Sigmoid colon (tissue), 7 donors: ENCODE data around the gene PAM16. TPM values are rescaled to one million over a fixed set of nuclear protein-coding genes. Genes with fewer than 3 reads are reported as not detected.

ENCODE experiments used
- DNase-seq: peaks from one replicate; pipeline ENCODE4 v3.0.0-alpha.2; 2019
- H3K27ac ChIP-seq, 4 donors: fragments of 200-600 bp; sonication (generic); one replicate each; pipeline ENCODE4 v1.5.1; 2016 to 2019; ENCODE audit warnings: mild to moderate bottlenecking in 1 of 4
- H3K27me3 ChIP-seq, 3 donors: fragments of 200-600 bp; sonication (generic); one replicate each; pipeline ENCODE4 v1.5.1; 2019; ENCODE audit warnings: mild to moderate bottlenecking in 1 of 3
- H3K36me3 ChIP-seq, 4 donors: fragments of 200-600 bp; sonication (generic); one replicate each; pipeline ENCODE4 v1.5.1; 2016 to 2019
- H3K4me1 ChIP-seq, 4 donors: fragments of 200-600 bp; sonication (generic); one replicate each; pipeline ENCODE4 v1.5.1; 2017 to 2019
- H3K4me3 ChIP-seq, 4 donors: fragments of 200-600 bp; sonication (generic); one replicate each; pipeline ENCODE4 v1.5.1; 2017 to 2019; ENCODE audit warnings: mild to moderate bottlenecking in 2 of 4, moderate library complexity in 1 of 4
- H3K9me3 ChIP-seq, 4 donors: fragments of 200-600 bp in 3 of 4; sonication (generic) in 3 of 4; one replicate each; pipeline versions ENCODE4 v1.5.1 to v1.6.1; 2013 to 2019
- CTCF ChIP-seq, 4 experiments: fragments of 450-650 bp in 3 of 4; fragments of 200-600 bp in 1 of 4; IDR thresholded peaks; one replicate each; pipeline ENCODE4 v1.5.1; 2016 to 2019; ENCODE audit warnings: antibody characterized with exemption in 4 of 4, mild to moderate bottlenecking in 3 of 4, moderate library complexity in 2 of 4
- EP300 ChIP-seq, 4 donors: sonication (generic); formaldehyde crosslinking; IDR thresholded peaks; one replicate each; pipeline ENCODE4 v1.6.1; 2017; ENCODE audit warnings: antibody characterized with exemption in 4 of 4
- POLR2A ChIP-seq, 2 donors: fragments of 450-650 bp; IDR thresholded peaks; one replicate each; pipeline ENCODE4 v1.6.1; 2016; ENCODE audit warnings: antibody characterized with exemption in 2 of 2, mild to moderate bottlenecking in 2 of 2, moderate library complexity in 2 of 2
- POLR2AphosphoS5 ChIP-seq, 4 donors: sonication (generic); formaldehyde crosslinking; IDR thresholded peaks; one replicate each; pipeline ENCODE4 v1.6.1; 2017; ENCODE audit warnings: antibody characterized with exemption in 4 of 4
- WGBS, 2 donors: extraction: QIAGEN DNeasy Blood & Tissue Kit; methylation state at CpG; one replicate each; pipeline ENCODE4 v1.1.7; 2013; 5-methylcytosine and 5-hydroxymethylcytosine counted together
- intact Hi-C: fragments of 100-400 bp; cut with DNase I; formaldehyde crosslinking; loops from one replicate; pipeline ENCODE4 v1.15.1; 2023
- polyA plus RNA-seq, 3 donors: library from polyadenylated mRNA; stranded (reverse); fragments of 200-250 nt; gene quantifications; one replicate each; pipeline ENCODE4 v1.2.3, GENCODE V29; 2013
- total RNA-seq, 4 donors: library from RNA; depleted of rRNA; stranded (reverse); fragments of >200 nt; gene quantifications; one replicate each; pipeline ENCODE4 v1.1.0, GENCODE V29; 2016
- donor health status: healthy with polysubstance abuse.
- donor health status: Bipolar disorder and iron deficiency.
- donor health status: healthy.

PAM16 gene
- total and polyA plus RNA-seq, 7 donors, result 36.0 to 57.0 (median 49.0) TPM

- TF ChIP-seq POLR2A (IDR thresholded peaks at IDR 0.05) (no peak), POLR2AphosphoS5 (IDR thresholded peaks at IDR 0.05) (no peak), EP300 (IDR thresholded peaks at IDR 0.05) (no peak), CTCF (IDR thresholded peaks at IDR 0.05) (no peak)
- Histone ChIP-seq H3K36me3 (peaks cover 0 to 48% (median 19%) of the 10 kb centered on the region in 4 donors), H3K9me3 (no peaks in the 10 kb centered on the region), H3K27ac (no peak overlapping the region), H3K27me3 (no peaks in the 10 kb centered on the region), H3K4me1 (peaks cover 0 to 4% (median 2%) of the 10 kb centered on the region in 4 donors), H3K4me3 (no peak overlapping the region)
- intact Hi-C loops, result no loop called here
- 88 to 93% methylated on average over 10 of the region's 10 CpGs for WGBS, 2 donors
- no peak for DNase-seq
Measured at GRCh38 chr16:4365014-4365406, 13.9 kb upstream of the PAM16 start.

- WGBS, 2 donors, result 88 to 91% methylated on average over 37 of the region's 37 CpGs
- no peak for TF ChIP-seq EP300 (IDR thresholded peaks at IDR 0.05)
- no peak for TF ChIP-seq POLR2AphosphoS5 (IDR thresholded peaks at IDR 0.05)
- TF ChIP-seq POLR2A (IDR thresholded peaks at IDR 0.05), result no peak
- TF ChIP-seq CTCF (IDR thresholded peaks at IDR 0.05), result no peak
- intact Hi-C loops, result no loop called here
- Histone ChIP-seq H3K4me1 (peaks cover 0 to 1% (median 0%) of the 10 kb centered on the region in 4 donors), H3K36me3 (peaks cover 0 to 48% (median 19%) of the 10 kb centered on the region in 4 donors), H3K27ac (no peak overlapping the region), H3K27me3 (no peaks in the 10 kb centered on the region), H3K9me3 (no peaks in the 10 kb centered on the region), H3K4me3 (no peak overlapping the region)
- peak; percentile 59 for DNase-seq
Measured at GRCh38 chr16:4364196-4365013, 13.3 kb upstream of the PAM16 start.

- Histone ChIP-seq H3K4me3 (no peak overlapping the region), H3K27me3 (no peaks in the 10 kb centered on the region), H3K36me3 (peaks cover 0 to 59% (median 21%) of the 10 kb centered on the region in 4 donors), H3K4me1 (peaks cover 0 to 4% (median 0%) of the 10 kb centered on the region in 4 donors), H3K27ac (no peak overlapping the region), H3K9me3 (no peaks in the 10 kb centered on the region)
- no peak for DNase-seq
- intact Hi-C loops, result no loop called here
- TF ChIP-seq POLR2A (IDR thresholded peaks at IDR 0.05) (no peak), EP300 (IDR thresholded peaks at IDR 0.05) (no peak), POLR2AphosphoS5 (IDR thresholded peaks at IDR 0.05) (no peak), CTCF (IDR thresholded peaks at IDR 0.05) (no peak)
- WGBS, 2 donors, result 88 to 91% methylated on average over 19 of the region's 19 CpGs
Measured at GRCh38 chr16:4362476-4363135, 11.5 kb upstream of the PAM16 start.

DNA sequence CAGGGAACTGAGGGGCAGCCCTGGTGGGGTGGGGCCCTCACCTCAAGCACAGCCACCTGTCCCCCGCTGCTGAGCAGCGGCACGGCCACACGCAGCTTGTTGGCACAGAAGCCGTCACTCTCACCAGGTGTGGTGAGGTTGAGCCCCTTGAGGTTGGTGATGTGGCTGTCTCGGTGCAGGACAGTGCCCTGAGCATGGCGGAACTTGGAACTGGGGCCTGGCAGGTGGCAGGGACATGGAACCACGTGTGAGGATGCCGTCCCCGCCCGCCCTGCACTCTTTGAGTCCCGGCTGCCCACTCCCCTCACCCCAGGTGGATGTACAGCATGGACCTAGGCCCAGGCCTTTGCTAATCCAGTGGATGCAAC, 10.8 kb upstream of the PAM16 start:
- intact Hi-C loops, result no loop called here
- H3K4me1 ChIP-seq, result peaks cover 0 to 4% (median 0%) of the 10 kb centered on the region in 4 donors
- H3K9me3 ChIP-seq, result no peaks in the 10 kb centered on the region
- no peaks in the 10 kb centered on the region for H3K27me3 ChIP-seq
- TF ChIP-seq CTCF (IDR thresholded peaks at IDR 0.05), result no peak
- TF ChIP-seq POLR2A (IDR thresholded peaks at IDR 0.05), result no peak
- no peak for TF ChIP-seq POLR2AphosphoS5 (IDR thresholded peaks at IDR 0.05)
- no peak for TF ChIP-seq EP300 (IDR thresholded peaks at IDR 0.05)
- WGBS, 2 donors, result 92 to 94% methylated on average over 12 of the region's 12 CpGs
- no peak overlapping the region for H3K27ac ChIP-seq
- H3K4me3 ChIP-seq, result no peak overlapping the region
- no peak for DNase-seq
- peaks cover 0 to 63% (median 21%) of the 10 kb centered on the region in 4 donors for H3K36me3 ChIP-seq
